Esophagus squamous epithelium (tissue), 4 donors: ENCODE data around the gene SDHB.

ENCODE experiments used
- CTCF ChIP-seq, 6 experiments: fragments of 450-650 bp in 4 of 6; fragments of 200-600 bp in 2 of 6; sonication (generic) in 2 of 6; IDR thresholded peaks; one replicate each; pipeline ENCODE4 v1.5.1; 2016 to 2019; ENCODE audit warnings: antibody characterized with exemption in 6 of 6, mild to moderate bottlenecking in 4 of 6, moderate library complexity in 4 of 6
- POLR2A ChIP-seq, 4 donors: fragments of 450-650 bp; IDR thresholded peaks; one replicate each; pipeline ENCODE4 v1.6.1; 2017; ENCODE audit warnings: antibody characterized with exemption in 4 of 4, mild to moderate bottlenecking in 4 of 4, moderate library complexity in 3 of 4

- TF ChIP-seq CTCF (IDR thresholded peaks at IDR 0.05) (no peak), POLR2A (IDR thresholded peaks at IDR 0.05) (no peak)
These were observed 67.3 kb downstream of the SDHB start for GRCh38 chr1:16986560-16986959.
